Measurements from ENCODE around the gene MFAP5. TPM values are rescaled to one million over a fixed set of nuclear protein-coding genes. Genes with fewer than 3 reads are reported as not detected.

MFAP5 gene
- total RNA-seq, 1 experiment from 2014 or later: 0.26 TPM

GRCh38 chr12:8644345-8645248 is 18.0 kb downstream of the MFAP5 start:
- H3K79me2 ChIP-seq (ENCODE audit: insufficient read depth, low read length): no peaks in the 10 kb centered on the region
- Mint-ChIP-seq H3K36me3 (ENCODE audit: insufficient read depth in 1 of 3, low read depth in 3 of 3) (peaks cover 0 to 2% (median 0%) of the 10 kb centered on the region in 3 experiments; a peak in 1 of 7 replicates), H3K27ac (peak overlapping the region in 2 of 3 experiments; percentile 11 to 69; a peak in 2 of 7 replicates), H3K4me1 (peaks cover 14 to 26% of the 10 kb centered on the region in 2 experiments), H3K27me3 (ENCODE audit: low read depth) (no peaks in the 10 kb centered on the region), H3K4me3 (no peak overlapping the region), H3K9me3 (peaks cover 0 to 3% of the 10 kb centered on the region in 2 experiments; a peak in 1 of 5 replicates)
- H2AK5ac ChIP-seq (ENCODE audit: insufficient read length, low read length): no peak overlapping the region
- H3K14ac ChIP-seq (ENCODE audit: insufficient read depth, low read length): no peak overlapping the region
- no peak overlapping the region for H2BK15ac ChIP-seq (ENCODE audit: low read depth, low read length)
- WGBS (ENCODE audit: extremely low coverage, insufficient read length, low lambda C conversion rate): no CpG with 5 or more reads among the region's 5 CpGs
- no peak overlapping the region for H3T11ph ChIP-seq (ENCODE audit: low read length)
- DNase-seq: no peak
- no peak overlapping the region for H2BK12ac ChIP-seq (ENCODE audit: insufficient read length, low read depth, low read length)
- H2BK5ac ChIP-seq (ENCODE audit: insufficient read length, low read length): no peak overlapping the region
- H3K23me2 ChIP-seq (ENCODE audit: insufficient read length, low read depth, low read length, poor library complexity, severe bottlenecking): no peaks in the 10 kb centered on the region
- H3K9ac ChIP-seq (ENCODE audit: extremely low read depth, insufficient read length, low read length): no peak overlapping the region
- H2BK120ac ChIP-seq (ENCODE audit: low read depth, low read length, poor library complexity, severe bottlenecking): no peak overlapping the region
- H3K18ac ChIP-seq (ENCODE audit: insufficient read length, low read depth, low read length): no peak overlapping the region
- no peak overlapping the region for H4K5ac ChIP-seq (ENCODE audit: insufficient read length, low read depth, low read length)
- H3K4me1 ChIP-seq (ENCODE audit: insufficient read depth, low read length): peaks cover 5% of the 10 kb centered on the region; the same call in 1 of the 2 replicates
- H3K4me2 ChIP-seq (ENCODE audit: insufficient read depth, insufficient read length, low read length): no peak overlapping the region
- no peak overlapping the region for H4K91ac ChIP-seq (ENCODE audit: insufficient read length, low read depth, low read length)
- no peaks in the 10 kb centered on the region for H3K79me1 ChIP-seq (ENCODE audit: insufficient read depth, low read depth, low read length, poor library complexity, severe bottlenecking)
- H4K8ac ChIP-seq (replicated peaks; ENCODE audit: insufficient read length, low read depth, low read length): no peak overlapping the region
- H4K20me1 ChIP-seq (ENCODE audit: control insufficient read depth, insufficient read depth, insufficient read length): no peaks in the 10 kb centered on the region
- TF ChIP-seq CTCF (conservative IDR thresholded peaks at IDR 0.05): no peak
- H2BK20ac ChIP-seq (ENCODE audit: low read depth, low read length, poor library complexity, severe bottlenecking): no peak overlapping the region
- no peak overlapping the region for H3K4ac ChIP-seq (ENCODE audit: low read depth, low read length)
- peak overlapping the region; percentile 78 for H2AFZ ChIP-seq (ENCODE audit: low read length)
- H3K27ac ChIP-seq (ENCODE audit: insufficient read length, low read depth, low read length): no peak overlapping the region
- no peak overlapping the region for H3K56ac ChIP-seq (ENCODE audit: insufficient read length, low read depth, low read length)
- no peaks in the 10 kb centered on the region for H3K27me3 ChIP-seq (ENCODE audit: insufficient read depth, low read length)
- H3K9me3 ChIP-seq (ENCODE audit: control insufficient read depth, low read depth, low read length): no peaks in the 10 kb centered on the region
- no peak overlapping the region for H3K23ac ChIP-seq (ENCODE audit: insufficient read length, low read depth, low read length)
